BLaER1 treated with 17β-estradiol and CSF1 and Interleukin-3, amounts not matched to agents 10 nM and 100 nM (cell line): ENCODE measurements around the gene AHDC1.

Experiments
- H3K27ac ChIP-seq, 11 experiments: shearing (Covaris generic); formaldehyde crosslinking; 2 replicates each; pipeline ENCODE4 v1.8.1; 2022
- H3K27me3 ChIP-seq, 11 experiments: shearing (Covaris generic); formaldehyde crosslinking; 2 replicates each; pipeline ENCODE4 v1.8.1; 2022
- H3K36me3 ChIP-seq, 11 experiments: shearing (Covaris generic); formaldehyde crosslinking; 2 replicates each; pipeline ENCODE4 v1.8.1; 2022
- H3K4me1 ChIP-seq, 10 experiments: shearing (Covaris generic); formaldehyde crosslinking; 2 replicates each; pipeline ENCODE4 v1.8.1; 2022
- H3K4me2 ChIP-seq, 11 experiments: shearing (Covaris generic); formaldehyde crosslinking; 2 replicates each; pipeline ENCODE4 v1.8.1; 2022
- H3K4me3 ChIP-seq, 10 experiments: shearing (Covaris generic); formaldehyde crosslinking; 2 replicates each; pipeline ENCODE4 v1.8.1; 2022
- H3K9ac ChIP-seq, 11 experiments: shearing (Covaris generic); formaldehyde crosslinking; 2 replicates each; pipeline ENCODE4 v1.8.1; 2022
- H3K9me3 ChIP-seq, 11 experiments: shearing (Covaris generic); formaldehyde crosslinking; replicated peaks in 1 of 11; 2 replicates each; pipeline ENCODE4 v1.8.1; 2022
- H4K20me1 ChIP-seq, 11 experiments: shearing (Covaris generic); formaldehyde crosslinking; 2 replicates each; pipeline ENCODE4 v1.8.1; 2022
- Cebpa-rat ChIP-seq, 11 experiments: shearing (Covaris generic); IDR thresholded peaks; 2 replicates each; pipeline ENCODE4 v1.8.1; 2022

The AHDC1 gene

GRCh38 chr1:27588256-27589232, 15.4 kb downstream of the AHDC1 start:
- peaks cover 97 to 100% (median 100%) of the 10 kb centered on the region in 11 experiments for H4K20me1 ChIP-seq
- H3K9ac ChIP-seq, result peak overlapping the region in 3 of 11 experiments; percentile 28 to 65 (median 48); a peak in 1 of 22 replicates
- peaks cover 12 to 76% (median 45%) of the 10 kb centered on the region in 11 experiments for H3K36me3 ChIP-seq
- no peak for TF ChIP-seq Cebpa-rat (IDR thresholded peaks at IDR 0.05)
- H3K4me2 ChIP-seq, result peak overlapping the region in 5 of 11 experiments; percentile 84 to 91 (median 88); a peak in 5 of 22 replicates
- no peak overlapping the region for H3K4me3 ChIP-seq
- no peaks in the 10 kb centered on the region for H3K9me3 ChIP-seq
- H3K27ac ChIP-seq, result peak overlapping the region in 4 of 11 experiments; percentile 33 to 55 (median 49); a peak in 7 of 22 replicates
- no peaks in the 10 kb centered on the region for H3K27me3 ChIP-seq
- H3K4me1 ChIP-seq, result peaks cover 50 to 82% (median 69%) of the 10 kb centered on the region in 10 experiments

DNA sequence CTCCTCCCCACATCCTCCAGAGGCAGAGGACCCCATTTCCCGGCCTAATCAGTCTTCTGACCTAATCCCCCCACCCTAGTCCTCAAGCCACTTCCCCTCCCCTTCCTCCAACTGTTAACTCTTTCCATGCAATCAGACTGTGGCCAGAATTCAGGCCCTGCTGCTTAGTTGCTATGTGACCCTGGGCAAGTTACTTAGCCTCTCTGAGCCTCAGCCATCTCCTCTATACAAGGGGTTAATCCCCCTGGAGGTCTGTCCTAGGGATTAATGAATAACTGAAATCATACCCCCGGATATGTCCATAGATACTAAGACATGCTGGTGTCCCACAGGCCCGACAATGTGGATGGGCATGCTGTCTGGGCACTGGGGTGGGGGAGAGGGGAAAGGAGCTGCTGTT, 18.3 kb downstream of the AHDC1 start:
- Histone ChIP-seq H4K20me1 (peaks cover 90 to 100% (median 99%) of the 10 kb centered on the region in 11 experiments), H3K4me3 (no peak overlapping the region), H3K27me3 (no peaks in the 10 kb centered on the region), H3K27ac (peak overlapping the region in 1 of 11 experiments; percentile 29; a peak in 1 of 22 replicates), H3K4me2 (peak overlapping the region in 1 of 11 experiments; percentile 22; a peak in 1 of 22 replicates), H3K36me3 (peaks cover 12 to 81% (median 58%) of the 10 kb centered on the region in 11 experiments), H3K9me3 (no peaks in the 10 kb centered on the region), H3K9ac (peak overlapping the region in 3 of 11 experiments; percentile 1 to 23 (median 18); a peak in 1 of 22 replicates), H3K4me1 (peaks cover 48 to 77% (median 62%) of the 10 kb centered on the region in 10 experiments)
- no peak for TF ChIP-seq Cebpa-rat (IDR thresholded peaks at IDR 0.05)

DNA sequence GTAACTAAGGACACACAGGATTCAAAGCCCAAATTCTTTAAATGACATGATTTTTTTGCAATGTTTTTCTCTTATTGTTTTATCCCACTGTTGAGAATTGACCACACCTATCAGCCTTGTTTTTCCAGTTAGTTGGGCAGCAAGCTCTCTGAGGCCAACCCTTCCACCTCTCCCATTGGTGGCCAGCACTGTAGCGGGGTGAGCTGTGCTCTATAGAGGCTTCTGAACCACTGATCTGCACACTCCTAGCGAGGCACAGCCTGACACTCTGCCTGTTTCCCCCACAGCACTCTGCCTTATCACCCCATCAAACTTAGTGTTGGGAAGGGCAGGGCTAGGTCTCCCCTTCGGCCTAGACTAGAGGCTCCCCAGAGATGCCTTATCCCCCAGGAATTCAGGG, 19.5 kb downstream of the AHDC1 start:
- Histone ChIP-seq H3K27me3 (no peaks in the 10 kb centered on the region), H4K20me1 (peaks cover 84 to 100% (median 94%) of the 10 kb centered on the region in 11 experiments), H3K4me1 (peaks cover 48 to 75% (median 60%) of the 10 kb centered on the region in 10 experiments), H3K27ac (no peak overlapping the region), H3K36me3 (peaks cover 12 to 79% (median 55%) of the 10 kb centered on the region in 11 experiments), H3K9ac (0 out of 22 replicates have a peak overlapping the region, but pooled peaks of 1 of the 11 experiments have one; percentile 45), H3K4me2 (no peak overlapping the region), H3K9me3 (no peaks in the 10 kb centered on the region), H3K4me3 (no peak overlapping the region)
- no peak for TF ChIP-seq Cebpa-rat (IDR thresholded peaks at IDR 0.05)

GRCh38 chr1:27583479-27583878, 20.5 kb downstream of the AHDC1 start:
- H3K36me3 ChIP-seq, result peaks cover 12 to 69% (median 46%) of the 10 kb centered on the region in 11 experiments
- H3K4me1 ChIP-seq, result peaks cover 50 to 75% (median 63%) of the 10 kb centered on the region in 10 experiments
- no peaks in the 10 kb centered on the region for H3K27me3 ChIP-seq
- H3K4me2 ChIP-seq, result peak overlapping the region in 2 of 11 experiments; percentile 34 to 64; a peak in 1 of 22 replicates
- H3K9ac ChIP-seq, result peak overlapping the region in 2 of 11 experiments; percentile 9 to 45; a peak in 1 of 22 replicates
- H3K9me3 ChIP-seq, result no peaks in the 10 kb centered on the region
- no peak overlapping the region; a peak in 1 of 22 replicates for H3K27ac ChIP-seq
- H4K20me1 ChIP-seq, result peaks cover 74 to 100% (median 85%) of the 10 kb centered on the region in 11 experiments
- TF ChIP-seq Cebpa-rat (IDR thresholded peaks at IDR 0.05), result no peak
- H3K4me3 ChIP-seq, result no peak overlapping the region

DNA sequence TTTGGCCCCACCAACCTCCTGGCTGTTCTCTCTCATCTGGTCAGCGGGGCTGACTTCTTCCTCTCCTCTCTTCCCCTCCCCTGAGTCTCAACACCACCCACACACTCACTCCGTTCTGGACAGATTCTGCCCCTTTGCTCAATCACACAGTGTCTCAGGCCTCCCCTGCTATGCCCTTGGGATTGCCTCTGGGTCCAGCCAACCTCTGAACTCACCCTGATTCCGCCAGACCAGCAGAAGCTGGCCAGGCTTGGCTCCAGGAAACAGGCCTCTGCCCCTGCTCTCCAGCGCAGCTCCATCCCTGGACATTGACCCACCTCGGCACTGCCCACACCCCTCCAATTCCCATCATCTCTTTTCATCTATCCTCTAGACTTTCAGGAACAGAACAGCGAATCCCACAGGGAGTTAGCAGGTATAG, 22.1 kb downstream of the AHDC1 start:
- peaks cover 57 to 84% (median 74%) of the 10 kb centered on the region in 10 experiments for H3K4me1 ChIP-seq
- H3K9ac ChIP-seq, result no peak overlapping the region
- H3K4me3 ChIP-seq, result no peak overlapping the region
- H3K27me3 ChIP-seq, result no peaks in the 10 kb centered on the region
- no peaks in the 10 kb centered on the region for H3K9me3 ChIP-seq
- TF ChIP-seq Cebpa-rat (IDR thresholded peaks at IDR 0.05), result no peak
- H3K4me2 ChIP-seq, result peak overlapping the region in 8 of 11 experiments; percentile 1 to 64 (median 29); a peak in 10 of 22 replicates
- peaks cover 4 to 53% (median 32%) of the 10 kb centered on the region in 11 experiments; a peak in 20 of 22 replicates for H3K36me3 ChIP-seq
- H3K27ac ChIP-seq, result peak overlapping the region in 3 of 11 experiments; percentile 9 to 46 (median 25); a peak in 3 of 22 replicates
- H4K20me1 ChIP-seq, result peaks cover 61 to 100% (median 83%) of the 10 kb centered on the region in 11 experiments; a peak in 21 of 22 replicates

DNA sequence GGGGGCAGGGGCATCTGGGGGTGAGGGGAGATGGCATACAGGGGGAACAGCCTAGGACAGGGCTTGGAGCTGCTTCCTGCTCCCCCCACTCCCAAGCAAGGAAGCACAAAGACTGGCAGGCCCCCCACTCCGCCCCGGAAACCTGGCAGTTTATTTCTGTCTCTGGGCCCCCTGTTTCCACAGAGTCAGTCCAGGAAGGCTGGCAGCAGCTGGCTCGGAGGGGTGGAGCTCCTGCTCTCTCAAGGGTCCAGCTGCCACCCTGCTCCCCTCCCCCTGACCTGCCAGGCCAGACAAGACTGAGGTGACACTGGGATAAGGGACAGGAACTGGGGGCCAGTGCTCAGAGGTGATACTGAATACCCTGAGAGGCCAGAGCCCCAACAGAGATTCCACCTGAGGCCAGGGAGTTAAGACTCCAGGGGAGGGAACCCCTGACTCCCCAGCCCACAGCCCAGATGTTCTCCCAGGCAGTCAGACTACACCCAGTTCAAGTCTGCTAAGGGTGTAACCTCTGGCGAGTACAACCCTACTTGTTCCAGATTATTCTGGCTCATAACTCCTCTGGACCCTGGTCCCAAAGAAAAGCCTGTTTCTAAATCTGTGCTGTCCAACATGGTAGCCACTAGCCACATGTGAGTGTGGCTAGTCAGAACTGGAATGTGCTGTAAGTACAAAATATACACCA, 26.3 kb downstream of the AHDC1 start:
- H3K4me1 ChIP-seq, result peaks cover 87 to 99% (median 95%) of the 10 kb centered on the region in 10 experiments

DNA sequence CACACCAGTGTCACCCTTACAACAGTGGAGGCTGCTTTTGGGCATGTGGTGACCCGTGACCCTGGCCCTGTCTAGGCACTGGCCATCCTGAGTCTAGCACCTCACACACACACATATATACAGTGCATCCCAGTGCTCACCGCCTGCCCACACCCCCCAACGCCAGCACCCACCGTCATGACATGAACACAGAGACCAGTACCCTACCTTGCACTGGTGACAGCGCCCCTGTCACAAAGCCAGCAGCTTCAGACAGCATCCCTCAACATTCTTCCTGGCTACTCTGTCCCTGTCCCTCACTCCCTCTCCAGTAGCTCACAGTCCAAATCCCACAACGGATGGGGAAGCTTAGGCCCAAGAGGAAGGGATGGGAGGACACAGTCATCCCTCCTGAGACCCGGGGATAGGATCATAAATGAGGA, 27.1 kb downstream of the AHDC1 start:
- Histone ChIP-seq H3K27me3 (no peaks in the 10 kb centered on the region), H3K4me2 (peak overlapping the region; percentile 90 to 98 (median 94)), H3K9ac (peak overlapping the region; percentile 44 to 80 (median 72); a peak in 19 of 22 replicates), H3K4me1 (peaks cover 92 to 99% (median 95%) of the 10 kb centered on the region in 10 experiments), H3K4me3 (peak overlapping the region in 7 of 10 experiments; percentile 50 to 68 (median 57); a peak in 12 of 20 replicates), H3K9me3 (no peaks in the 10 kb centered on the region), H3K36me3 (peaks cover 0 to 16% (median 5%) of the 10 kb centered on the region in 11 experiments; a peak in 7 of 22 replicates), H4K20me1 (peaks cover 58 to 100% (median 81%) of the 10 kb centered on the region in 11 experiments), H3K27ac (peak overlapping the region in 9 of 11 experiments; percentile 42 to 91 (median 84); a peak in 17 of 22 replicates)
- TF ChIP-seq Cebpa-rat (IDR thresholded peaks at IDR 0.05), result no peak

More for the DNA sequence above, 26.3 kb downstream of the AHDC1 start:
- Histone ChIP-seq H3K36me3 (peaks cover 0 to 24% (median 12%) of the 10 kb centered on the region in 11 experiments; a peak in 11 of 22 replicates), H3K27ac (peak overlapping the region in 9 of 11 experiments; percentile 60 to 91 (median 84); a peak in 19 of 22 replicates), H3K9ac (peak overlapping the region in 10 of 11 experiments; percentile 44 to 80 (median 72); a peak in 19 of 22 replicates), H3K4me3 (peak overlapping the region in 7 of 10 experiments; percentile 19 to 68 (median 31); a peak in 9 of 20 replicates), H4K20me1 (peaks cover 58 to 100% (median 81%) of the 10 kb centered on the region in 11 experiments), H3K27me3 (no peaks in the 10 kb centered on the region), H3K9me3 (no peaks in the 10 kb centered on the region), H3K4me2 (peak overlapping the region; percentile 90 to 98 (median 94))
- no peak for TF ChIP-seq Cebpa-rat (IDR thresholded peaks at IDR 0.05)
